ENCODE data around the gene CLC.

GRCh38 chr19:39704181-39705044 is 33.4 kb downstream of the CLC start, which contains the start of gene LGALS14:
- TF ChIP-seq SUZ12 (IDR thresholded peaks at IDR 0.05; ENCODE audit: extremely low read depth, insufficient read depth, insufficient read length) = no peak
- no peak for TF ChIP-seq ZNF274 (IDR thresholded peaks at IDR 0.05; ENCODE audit: low read depth, low read length)
- no peak for TF ChIP-seq YY1 (IDR thresholded peaks at IDR 0.05; ENCODE audit: insufficient read depth, insufficient read length)

All from NT2/D1 (cell line).